HG03095 (cell line): ENCODE data around the gene PELI3.
"Not testable (repeated sequence)": the region's sequence is repeated elsewhere in the genome, so short reads cannot be mapped to it uniquely, and the experiment has no call there.

Experiments
- ATAC-seq: cut with Tn5 transposase; IDR thresholded peaks from one replicate; pipeline ENCODE4 v1.9.1; 2021; ENCODE audit warnings: moderate library complexity; ENCODE audit not compliant: unreplicated experiment

Gene PELI3, protein sequence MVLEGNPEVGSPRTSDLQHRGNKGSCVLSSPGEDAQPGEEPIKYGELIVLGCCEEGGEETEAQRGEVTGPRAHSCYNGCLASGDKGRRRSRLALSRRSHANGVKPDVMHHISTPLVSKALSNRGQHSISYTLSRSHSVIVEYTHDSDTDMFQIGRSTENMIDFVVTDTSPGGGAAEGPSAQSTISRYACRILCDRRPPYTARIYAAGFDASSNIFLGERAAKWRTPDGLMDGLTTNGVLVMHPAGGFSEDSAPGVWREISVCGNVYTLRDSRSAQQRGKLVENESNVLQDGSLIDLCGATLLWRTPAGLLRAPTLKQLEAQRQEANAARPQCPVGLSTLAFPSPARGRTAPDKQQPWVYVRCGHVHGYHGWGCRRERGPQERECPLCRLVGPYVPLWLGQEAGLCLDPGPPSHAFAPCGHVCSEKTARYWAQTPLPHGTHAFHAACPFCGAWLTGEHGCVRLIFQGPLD

DNA sequence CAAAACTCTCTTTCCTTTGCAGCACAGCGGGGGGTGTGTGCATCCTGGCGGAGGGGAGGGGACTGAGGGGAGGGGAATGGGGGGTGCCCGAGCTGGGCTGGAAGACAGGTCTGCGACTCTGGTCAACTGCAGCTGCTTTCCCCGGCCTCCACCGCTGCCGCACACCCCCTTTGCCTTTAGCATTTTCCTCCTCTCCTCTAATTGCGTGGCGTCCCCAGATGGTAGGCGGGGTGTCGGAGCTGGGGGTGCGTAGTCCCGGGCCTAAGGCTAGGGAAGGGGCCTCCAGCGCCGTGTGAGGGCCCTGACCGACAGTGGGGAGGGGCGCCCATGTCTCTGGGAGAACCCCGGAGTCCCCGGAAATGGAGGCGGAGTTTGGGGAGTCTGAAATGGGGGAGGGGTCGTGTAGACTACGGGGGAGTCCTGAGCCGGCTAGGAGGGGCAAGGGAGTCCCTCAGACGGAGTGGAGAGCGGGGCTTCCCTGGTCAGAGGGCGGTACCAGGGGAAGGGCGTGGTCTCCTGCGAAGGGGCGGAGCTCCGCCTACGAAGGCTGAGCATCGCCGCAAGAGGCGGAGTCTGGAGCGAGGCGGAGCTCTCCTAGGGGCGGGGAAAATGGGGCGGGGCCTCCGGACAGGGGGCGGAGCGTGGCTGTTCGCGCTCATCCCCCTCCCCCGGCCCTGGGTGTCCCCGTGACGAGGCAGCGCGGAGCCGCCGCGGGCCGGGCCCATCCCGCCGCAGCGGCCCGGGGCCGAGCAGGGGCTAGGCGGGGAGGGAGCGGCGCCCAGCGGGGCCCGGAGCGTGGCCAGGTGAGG is at the start of gene PELI3:
Gene PELI3, plus strand, starts transcription at position 681 of the 809 bp plus-strand sequence. CDS start 1,224 bp downstream, outside the sequence.
- ATAC-seq, result peak; percentile 72

DNA sequence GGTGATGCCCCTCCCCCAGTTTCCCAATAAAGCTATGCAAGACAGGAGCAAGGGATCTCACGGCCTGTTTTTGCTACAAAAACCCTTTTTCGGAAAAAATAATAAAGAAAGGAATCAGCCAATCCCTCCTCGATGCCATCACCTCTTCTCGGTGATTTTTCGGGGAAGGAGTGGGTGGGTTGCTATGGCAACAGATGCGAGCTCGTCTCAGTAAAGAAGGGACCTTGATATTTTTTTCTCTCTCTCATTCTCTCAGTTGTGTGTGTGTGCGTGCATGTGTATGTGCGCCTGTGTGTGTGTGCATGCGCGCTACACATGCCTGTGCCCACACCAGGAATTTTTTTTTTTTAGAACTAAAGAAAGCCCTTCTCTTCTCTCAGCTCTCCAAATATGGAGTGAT is 49.7 kb upstream of the PELI3 start:
- ATAC-seq, result no peak

DNA sequence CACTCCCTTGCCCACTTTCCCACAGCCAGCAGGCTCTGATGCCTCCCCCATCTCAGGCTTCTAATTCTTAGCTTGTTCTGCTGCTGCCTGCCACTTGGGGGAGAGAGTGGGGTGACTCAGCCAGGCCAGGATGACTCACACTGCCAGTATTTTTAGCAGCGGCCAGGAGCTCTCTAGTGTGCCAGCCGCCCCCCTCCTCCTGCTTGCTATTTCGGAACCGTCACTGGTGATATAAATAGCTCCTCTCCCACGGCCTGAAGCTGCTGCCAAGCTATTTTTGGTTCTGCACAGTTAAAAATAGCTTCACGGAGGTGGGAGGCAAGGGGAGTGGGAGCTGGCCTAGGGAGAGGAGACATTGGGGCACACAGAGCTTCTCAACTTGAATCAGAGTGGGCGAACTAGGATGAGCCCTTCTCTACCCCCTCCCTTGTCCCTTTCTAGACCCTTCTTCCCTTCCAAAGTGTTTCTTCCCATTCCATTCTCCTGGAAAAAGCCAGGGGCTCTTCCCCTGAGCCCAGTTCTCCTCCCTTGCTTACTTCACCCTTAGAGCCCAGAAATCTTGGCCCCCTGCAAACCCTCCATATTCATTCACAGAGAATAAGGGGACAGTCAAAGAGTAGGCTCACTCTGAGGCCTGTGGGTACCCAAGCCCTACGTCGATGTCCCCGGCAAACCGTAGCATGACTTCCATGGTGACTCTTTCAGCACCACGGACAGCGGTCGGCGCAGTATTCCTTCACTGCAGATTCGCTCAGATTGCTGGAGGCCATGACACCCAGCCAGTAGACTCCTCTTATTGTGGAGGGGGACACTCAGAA is 48.3 kb upstream of the PELI3 start:
- ATAC-seq, result no peak

DNA sequence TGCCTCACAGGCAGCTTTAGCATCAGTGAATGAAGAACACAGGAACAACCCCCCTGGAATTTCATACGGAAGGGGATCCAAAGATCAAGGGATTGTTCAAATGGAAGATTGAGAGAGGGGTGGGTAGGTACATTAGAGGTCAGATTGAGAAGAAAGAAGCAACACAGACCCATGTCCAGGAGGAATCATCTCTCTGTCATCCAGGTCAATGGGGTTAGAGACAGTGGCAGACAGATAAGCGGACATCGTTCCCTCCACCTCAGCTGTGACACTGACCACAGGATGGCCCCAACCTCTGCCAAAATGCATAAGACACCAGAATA is 47.8 kb upstream of the PELI3 start:
- ATAC-seq, result no peak

DNA sequence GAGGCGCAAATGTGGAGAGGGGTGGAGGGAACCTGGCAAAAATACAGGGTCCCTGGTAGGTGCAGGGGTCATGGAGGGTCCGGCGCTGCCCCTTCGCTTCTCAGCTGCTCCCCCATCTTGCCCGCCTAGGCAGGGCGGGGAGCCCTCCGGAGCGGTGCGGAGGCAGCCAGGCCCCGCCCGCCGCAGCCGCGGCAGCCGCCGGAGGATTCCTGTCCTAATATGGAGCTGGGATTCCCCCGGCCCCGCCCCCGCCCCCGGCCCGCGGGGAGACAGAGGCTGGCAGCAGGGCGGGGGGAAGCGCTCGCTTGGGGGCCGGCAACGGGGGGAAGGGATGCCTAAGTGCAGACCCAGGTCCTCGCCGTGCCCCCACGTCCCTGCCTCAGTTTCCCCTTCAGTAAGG is 46.9 kb upstream of the PELI3 start:
- no peak for ATAC-seq

DNA sequence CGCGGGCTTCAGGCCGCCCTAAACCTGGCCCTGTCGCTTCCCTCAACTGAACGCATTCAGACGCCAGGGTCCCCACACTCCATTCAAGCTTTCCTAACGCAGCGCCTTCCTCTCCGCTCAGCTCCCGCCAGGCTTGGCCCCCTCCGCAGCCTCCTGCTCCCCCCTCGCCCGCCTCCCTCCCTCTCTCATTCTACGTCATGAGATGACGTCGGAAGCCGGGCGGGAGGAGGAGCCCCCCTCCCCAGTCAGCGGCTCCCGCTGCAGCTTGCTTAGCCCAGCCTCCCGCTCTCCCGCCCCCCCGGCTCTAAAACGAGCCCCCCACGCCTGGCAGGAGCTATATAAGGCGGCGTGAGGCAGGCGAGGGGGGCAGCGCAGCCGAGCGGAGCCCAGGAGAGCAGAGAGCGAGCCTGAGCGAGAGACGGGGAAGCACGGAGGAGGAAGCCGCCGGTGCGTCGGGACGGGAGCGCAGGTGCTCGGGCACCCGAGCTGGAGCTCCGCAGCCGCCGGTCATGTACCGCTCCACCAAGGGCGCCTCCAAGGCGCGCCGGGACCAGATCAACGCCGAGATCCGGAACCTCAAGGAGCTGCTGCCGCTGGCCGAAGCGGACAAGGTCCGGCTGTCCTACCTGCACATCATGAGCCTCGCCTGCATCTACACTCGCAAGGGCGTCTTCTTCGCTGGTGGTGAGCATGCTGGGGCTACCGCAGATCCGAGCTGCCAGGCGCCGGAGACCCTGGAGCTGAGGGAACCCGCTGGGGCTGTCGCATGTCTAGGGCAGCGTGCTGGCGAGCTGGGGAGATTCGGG is 45.8 kb upstream of the PELI3 start, which contains the start of gene NPAS4:
Gene NPAS4, plus strand, starts transcription at position 365 of the 806 bp plus-strand sequence. Its CDS starts 145 bp downstream, at position 510.
- ATAC-seq, result no peak

DNA sequence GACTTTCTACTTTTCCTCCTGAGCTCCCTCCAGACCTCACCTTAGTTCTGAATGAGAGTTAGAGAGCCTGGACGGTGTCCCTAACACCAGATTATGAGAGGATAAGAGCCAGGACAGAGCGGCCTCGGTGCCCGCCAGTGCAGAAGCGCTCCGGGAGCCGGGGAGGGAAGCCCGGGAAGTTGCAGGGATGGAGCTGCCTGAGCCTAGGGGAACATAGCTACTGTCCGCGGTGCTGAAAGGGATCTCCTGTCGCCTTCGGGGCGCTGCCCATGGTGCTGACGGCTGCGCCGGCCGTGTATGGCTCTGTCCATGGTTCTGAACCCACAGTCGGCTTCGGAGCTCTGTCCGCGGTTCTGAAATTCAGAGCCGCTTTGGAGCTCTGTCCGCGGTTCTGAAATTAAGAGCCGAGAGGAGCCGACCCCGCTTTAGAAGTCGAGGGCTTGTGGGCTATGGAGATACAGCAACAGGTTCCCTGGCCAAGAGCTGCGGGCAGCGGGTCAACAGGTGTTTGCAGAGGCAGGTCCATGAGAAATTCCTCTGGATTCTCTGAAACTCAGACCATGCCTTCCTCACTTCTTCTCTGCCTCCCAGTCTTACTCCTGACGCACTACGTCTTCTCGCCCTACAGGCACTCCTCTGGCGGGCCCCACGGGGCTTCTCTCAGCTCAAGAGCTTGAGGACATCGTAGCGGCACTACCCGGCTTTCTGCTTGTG is 45.1 kb upstream of the PELI3 start:
- ATAC-seq, result peak; percentile 68

DNA sequence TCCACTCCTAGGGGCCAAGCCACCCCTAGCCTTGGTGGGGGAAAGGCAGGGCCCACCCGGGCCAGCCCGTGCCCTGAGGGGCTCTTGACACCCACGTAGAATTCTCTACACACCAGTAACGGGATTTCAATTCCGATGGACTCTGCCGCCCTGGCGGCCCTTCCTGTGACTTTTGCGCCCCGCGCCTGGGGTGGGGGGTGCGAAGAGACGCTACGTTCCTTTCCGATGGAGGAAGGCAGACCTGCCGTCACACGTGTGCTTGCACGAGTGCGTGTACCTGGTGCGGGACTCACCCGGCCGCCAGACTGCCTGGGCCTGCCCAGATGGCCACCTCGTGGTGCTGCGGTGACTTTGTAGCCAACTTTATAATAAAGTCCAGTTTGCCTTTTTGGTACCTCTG is 40.4 kb upstream of the PELI3 start:
- ATAC-seq, result no peak

DNA sequence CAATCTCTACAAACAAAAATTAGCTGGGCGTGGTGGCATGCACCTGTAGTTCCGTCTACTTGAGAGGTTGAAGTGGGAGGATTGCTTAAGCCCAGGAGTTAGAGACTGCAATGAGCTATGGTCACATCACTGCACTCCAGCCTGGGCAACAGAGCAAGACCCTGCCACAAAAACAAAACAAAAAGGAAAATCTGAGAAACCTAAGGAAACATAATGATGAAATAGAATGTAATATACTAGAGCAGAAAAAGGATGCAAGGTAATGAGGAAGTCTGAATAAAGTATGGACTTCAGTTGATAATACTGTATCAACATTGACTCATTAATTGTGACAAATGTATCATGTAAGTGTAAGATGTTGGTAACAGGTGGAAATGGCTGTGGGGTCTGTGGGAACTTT is 37.8 kb upstream of the PELI3 start:
- no peak for ATAC-seq

DNA sequence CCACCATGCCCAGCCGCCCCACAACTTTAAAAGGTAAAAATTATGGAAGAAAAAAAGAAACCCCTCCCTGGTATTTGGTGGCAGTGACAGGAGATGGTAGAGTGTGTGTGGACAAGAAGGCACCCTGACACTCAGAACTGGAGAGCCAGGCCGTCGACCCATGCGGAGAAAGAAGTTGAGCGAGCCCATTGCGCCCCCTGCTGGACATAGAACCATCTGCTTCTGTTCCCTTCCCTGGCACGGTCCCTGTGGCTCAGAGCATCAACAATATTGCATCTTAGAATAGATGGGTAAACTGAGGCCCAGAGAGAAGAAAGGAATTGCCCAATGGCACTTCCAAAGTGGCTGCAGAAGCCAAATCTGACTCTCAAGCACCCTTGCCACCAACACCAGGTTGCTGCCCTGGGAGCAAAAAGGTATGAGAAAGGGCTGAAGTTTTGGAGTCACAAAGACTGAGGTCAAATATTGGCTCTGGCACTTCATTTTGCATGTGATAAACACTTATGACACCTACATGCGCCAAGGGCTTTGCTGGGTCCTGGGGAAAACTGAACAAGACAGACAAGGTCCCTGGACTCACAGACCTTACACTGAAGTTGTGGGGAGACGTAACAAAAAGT is 36.6 kb upstream of the PELI3 start:
- no peak for ATAC-seq

DNA sequence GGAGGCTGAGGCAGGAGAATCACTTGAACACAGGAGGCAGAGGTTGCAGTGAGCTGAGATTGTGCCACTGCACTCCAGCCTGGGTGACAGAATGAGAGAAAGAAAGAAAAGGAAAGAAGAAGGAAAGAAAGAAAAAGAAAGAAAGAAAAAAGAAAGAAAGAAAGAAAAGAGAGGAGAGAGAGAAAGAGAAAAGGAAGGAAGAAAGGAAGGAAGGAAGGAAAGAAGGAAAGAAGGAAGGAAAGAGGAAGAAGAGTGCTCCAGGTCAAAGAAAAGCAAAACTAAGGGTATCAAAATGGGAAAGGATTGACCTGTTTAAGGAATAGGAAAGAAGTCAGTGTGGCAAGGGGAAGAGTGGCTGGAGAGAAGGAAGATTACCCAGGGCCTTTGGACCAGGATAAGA is 35.4 kb upstream of the PELI3 start:
- not testable (repeated sequence) for ATAC-seq

DNA sequence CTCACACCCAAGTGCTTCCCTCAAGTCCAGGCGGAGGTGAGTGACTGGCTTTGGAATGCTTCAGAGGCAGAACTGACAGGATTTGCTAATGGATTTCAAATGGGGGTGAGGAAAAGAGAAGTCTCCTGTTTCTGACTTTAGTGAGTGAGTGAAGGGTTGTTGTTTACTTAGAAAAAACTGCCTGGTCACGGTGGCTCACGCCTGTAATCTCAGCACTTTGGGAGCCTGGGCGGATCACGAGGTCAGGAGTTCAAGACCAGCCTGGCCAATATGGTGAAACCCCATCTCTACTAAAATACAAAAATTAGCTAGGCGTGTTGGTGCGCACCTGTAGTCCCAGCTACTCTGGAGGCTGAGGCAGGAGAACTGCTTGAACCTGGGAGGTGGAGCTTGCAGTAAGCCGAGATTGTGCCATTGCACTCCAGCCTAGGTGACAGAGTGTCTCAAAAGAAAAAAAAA is 34.8 kb upstream of the PELI3 start:
- ATAC-seq, result not testable (repeated sequence)

DNA sequence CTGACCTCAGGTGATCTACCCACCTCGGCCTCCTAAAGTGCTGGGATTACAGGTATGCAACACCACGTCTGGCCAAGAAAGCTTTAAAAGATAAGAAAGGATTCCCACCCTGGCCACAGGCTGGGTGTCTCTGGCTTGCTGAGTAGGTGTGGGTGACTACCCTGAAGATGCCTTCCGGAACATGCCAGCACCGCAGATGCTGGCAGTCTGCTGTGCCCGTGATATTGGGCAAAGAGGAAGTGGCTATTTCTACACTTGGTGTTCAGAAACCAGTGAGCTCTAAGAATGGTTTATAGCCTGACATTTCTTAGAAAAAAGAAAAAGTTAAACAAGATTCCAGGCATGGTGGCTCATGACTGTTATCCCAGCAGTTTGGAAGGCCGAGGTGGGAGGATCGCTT is 34.1 kb upstream of the PELI3 start:
- no peak for ATAC-seq

DNA sequence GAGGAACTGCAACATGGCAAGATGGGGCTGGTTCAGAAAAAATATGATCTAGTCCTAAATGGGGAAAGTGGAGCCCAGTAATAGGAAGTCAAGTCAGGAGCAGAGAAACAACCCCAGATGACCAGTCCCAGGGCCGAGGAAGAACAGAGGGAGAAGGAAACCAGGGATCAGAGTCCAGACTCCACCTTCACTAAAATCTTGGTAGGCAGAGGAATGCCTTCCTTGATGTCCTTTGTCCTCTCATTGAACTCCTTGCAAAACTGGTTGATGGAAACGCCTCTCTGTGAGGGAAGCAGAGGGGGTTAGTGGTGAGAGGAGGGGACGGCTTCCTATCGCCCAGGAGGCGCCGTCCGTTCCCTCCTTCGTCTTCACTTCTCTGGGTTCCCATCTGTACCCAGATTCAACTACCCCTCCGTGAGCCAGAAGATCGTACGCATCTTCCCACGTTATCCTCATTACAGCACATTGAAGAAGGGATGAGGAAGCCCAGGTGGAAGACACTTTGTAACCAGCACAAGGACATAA is 28.7 kb upstream of the PELI3 start:
- no peak for ATAC-seq

DNA sequence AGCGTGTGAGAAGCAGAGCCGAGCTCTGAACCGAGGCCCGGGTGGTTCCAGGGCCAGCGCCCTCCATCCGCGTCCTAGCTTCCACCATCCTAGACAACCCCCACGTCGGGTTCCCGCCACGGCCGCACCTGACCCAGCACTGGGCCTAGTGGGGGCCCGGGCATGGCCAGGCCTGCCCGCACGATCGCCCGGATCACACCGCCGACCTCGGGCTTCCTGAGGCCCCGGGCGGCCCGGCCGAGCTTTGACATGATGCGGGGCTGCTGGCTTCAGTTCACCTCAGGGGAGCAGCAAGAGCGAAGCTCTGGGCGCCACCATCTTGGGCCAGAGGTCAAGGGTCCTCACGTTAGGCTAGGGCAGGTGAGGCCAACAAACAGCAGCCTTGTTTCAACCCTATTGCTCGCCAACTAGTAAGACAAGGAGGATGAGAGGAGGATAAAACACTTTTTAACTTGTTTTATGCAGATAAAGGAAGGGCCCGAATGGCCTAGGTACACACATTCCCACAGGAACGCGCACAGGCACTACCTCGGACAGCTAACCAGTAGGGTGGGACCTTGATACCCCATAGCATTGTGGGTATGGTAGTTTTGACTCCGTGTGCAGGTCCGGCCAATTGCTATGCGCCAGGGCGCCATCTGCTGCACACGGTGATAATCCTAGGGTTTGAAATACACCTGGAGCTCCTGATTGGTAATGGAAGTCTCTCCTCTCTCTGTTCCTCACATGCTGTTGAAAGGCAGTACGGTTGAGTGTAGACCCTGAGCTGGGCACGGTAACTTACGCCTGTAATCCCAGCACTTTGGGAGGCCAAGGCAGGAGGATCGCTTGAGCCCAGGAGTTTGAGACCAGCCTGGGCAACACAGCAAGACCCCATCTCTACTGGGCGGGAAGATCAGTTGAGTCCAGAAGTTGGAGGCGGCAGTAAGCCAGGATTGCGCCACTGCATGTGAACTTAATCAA is 27.9 kb upstream of the PELI3 start, which contains the start of gene MRPL11:
Gene MRPL11, minus strand, starts transcription at position 345 of the 963 bp plus-strand sequence. Its CDS starts 94 bp downstream, at position 251.
- peak; percentile 89 for ATAC-seq

DNA sequence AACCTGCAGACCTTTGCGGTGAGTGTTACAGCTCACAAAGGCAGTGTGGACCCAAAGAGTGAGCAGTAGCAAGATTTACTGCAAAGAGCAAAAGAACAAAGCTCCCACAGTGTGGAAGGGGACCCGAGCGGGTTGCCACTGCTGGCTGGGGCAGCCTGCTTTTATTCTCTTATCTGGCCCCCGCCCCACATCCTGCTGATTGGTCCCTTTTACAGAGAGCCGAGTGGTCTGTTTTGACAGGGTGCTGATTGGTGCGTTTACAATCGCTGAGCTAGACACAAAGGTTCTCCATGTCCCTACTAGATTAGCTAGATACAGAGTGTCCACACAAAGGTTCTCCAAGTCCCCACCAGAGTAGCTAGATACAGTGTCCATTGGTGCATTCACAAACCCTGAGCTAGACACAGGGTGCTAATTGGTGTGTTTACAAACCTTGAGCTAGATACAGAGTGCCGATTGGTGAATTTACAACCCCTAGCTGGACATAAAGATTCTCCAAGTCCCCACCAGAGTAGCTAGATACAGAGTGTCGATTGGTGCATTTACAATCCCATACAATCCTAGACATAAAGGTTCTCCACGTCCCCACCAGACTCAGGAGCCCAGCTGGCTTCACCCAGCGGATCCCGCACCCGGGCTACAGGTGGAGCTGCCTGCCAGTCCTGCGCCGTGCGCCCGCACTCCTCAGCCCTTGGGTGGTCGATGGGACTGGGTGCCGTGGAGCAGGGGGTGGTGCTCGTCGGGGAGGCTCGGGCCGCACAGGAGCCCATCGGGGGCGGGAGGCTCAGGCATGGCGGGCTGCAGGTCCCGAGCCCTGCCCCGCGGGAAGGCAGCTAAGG is 26.4 kb upstream of the PELI3 start:
- not testable (repeated sequence) for ATAC-seq

DNA sequence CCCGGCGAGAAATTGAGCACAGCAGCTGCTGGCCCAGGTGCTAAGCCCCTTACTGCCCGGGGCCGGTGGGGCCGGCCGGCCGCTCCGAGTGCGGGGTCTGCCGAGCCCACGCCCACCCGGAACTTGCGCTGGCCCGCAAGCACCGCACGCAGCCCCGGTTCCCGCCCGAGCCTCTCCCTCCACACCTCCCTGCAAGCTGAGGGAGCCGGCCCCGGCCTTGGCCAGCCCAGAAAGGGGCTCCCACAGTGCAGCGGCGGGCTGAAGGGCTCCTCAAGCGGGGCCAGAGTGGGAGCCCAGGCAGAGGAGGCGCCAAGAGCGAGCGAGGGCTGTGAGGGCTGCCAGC is 25.8 kb upstream of the PELI3 start:
- ATAC-seq, result not testable (repeated sequence)
